Stimulated activated naive CD8-positive, alpha-beta T cell treated with anti-CD3 and anti-CD28 coated beads, Interleukin-15, Interleukin-2, amounts not matched to agents 100 ng/mL and 50 ng/mL, for 24 hours (primary cell): ENCODE data around the gene CCT8.
A peak's percentile ranks its signal among the peaks of the same experiment; 100 is the strongest.

ENCODE experiments used
- H3K27ac Mint-ChIP-seq: one replicate; pipeline ENCODE4 v1.8.0; 2021; ENCODE audit warnings: mild to moderate bottlenecking, mixed read lengths
- H3K27me3 Mint-ChIP-seq: one replicate; pipeline ENCODE4 v1.8.0; 2021; ENCODE audit warnings: mixed read lengths
- H3K36me3 Mint-ChIP-seq: one replicate; pipeline ENCODE4 v1.8.0; 2021; ENCODE audit warnings: low read depth, mixed read lengths
- H3K4me1 Mint-ChIP-seq: one replicate; pipeline ENCODE4 v1.8.0; 2021; ENCODE audit warnings: low read depth, mixed read lengths
- H3K4me3 Mint-ChIP-seq: one replicate; pipeline ENCODE4 v1.8.0; 2021; ENCODE audit warnings: mild to moderate bottlenecking, mixed read lengths
- H3K9me3 Mint-ChIP-seq: one replicate; pipeline ENCODE4 v1.8.0; 2021; ENCODE audit warnings: mixed read lengths

Gene CCT8

DNA sequence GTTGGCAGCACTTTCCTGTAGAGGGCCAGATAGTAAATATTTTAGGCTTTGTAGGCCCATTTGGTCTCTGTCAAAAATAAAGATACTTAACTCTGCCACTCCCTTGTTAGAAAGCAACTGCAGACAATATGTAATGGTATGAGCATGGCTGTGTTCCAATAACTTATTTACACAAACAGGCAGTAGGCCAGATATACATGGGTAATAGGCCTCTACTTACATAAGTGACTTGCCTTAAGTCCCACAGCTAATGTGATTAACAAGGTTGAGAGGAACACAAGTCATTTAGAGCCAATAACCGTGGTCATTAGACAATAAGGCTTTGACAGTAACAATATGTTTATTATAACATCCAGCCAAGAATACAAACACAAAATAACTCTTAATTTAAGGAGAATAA lies 17.4 kb downstream of the CCT8 start:
- no peaks in the 10 kb centered on the region for H3K9me3 Mint-ChIP-seq

DNA sequence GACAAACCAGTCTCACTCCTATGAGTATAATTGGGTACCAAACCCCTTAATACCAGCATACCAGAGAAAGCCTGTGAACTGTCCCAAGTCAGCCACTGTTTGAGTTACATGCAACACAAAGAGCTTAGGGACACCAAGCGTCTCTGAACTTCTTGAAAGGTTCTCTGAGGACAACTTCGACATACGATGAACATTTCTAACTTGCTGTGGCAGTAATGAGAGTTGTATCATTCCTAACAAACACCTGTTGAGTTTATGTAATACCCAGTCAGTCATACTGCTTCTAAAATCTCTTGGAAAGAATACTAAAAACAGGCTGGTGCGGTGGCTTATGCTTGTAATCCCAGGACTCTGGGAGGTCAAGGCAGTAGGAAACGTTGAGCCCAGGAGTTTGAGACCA lies 18.4 kb downstream of the CCT8 start:
- Mint-ChIP-seq H3K4me3 (no peak overlapping the region), H3K36me3 (peaks cover 33% of the 10 kb centered on the region), H3K27me3 (no peaks in the 10 kb centered on the region), H3K27ac (no peak overlapping the region), H3K4me1 (no peaks in the 10 kb centered on the region), H3K9me3 (no peaks in the 10 kb centered on the region)

More for the DNA sequence above, 17.4 kb downstream of the CCT8 start:
- Mint-ChIP-seq H3K27me3 (no peaks in the 10 kb centered on the region), H3K27ac (no peak overlapping the region), H3K4me1 (no peaks in the 10 kb centered on the region), H3K4me3 (no peak overlapping the region), H3K36me3 (peaks cover 40% of the 10 kb centered on the region)

DNA sequence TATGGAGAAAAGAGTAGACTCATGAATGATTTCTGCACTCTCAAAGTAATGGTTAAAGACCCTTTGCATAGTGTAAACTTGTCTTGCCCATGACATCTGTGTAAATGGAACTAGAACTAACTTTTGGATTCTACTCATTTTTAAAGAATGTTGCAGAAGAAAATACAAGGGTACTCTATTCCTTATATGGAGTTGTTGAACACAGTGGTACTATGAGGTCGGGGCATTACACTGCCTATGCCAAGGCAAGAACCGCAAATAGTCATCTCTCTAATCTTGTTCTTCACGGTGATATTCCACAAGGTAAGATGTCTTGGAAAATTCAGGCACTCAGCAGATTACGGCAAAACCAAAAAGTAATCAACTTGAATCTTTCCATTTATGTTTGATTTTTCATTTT lies 19.8 kb downstream of the CCT8 start:
- peaks cover 23% of the 10 kb centered on the region for H3K36me3 Mint-ChIP-seq
- H3K4me1 Mint-ChIP-seq: no peaks in the 10 kb centered on the region
- no peaks in the 10 kb centered on the region for H3K9me3 Mint-ChIP-seq
- H3K27ac Mint-ChIP-seq: no peak overlapping the region
- no peaks in the 10 kb centered on the region for H3K27me3 Mint-ChIP-seq
- H3K4me3 Mint-ChIP-seq: no peak overlapping the region

DNA sequence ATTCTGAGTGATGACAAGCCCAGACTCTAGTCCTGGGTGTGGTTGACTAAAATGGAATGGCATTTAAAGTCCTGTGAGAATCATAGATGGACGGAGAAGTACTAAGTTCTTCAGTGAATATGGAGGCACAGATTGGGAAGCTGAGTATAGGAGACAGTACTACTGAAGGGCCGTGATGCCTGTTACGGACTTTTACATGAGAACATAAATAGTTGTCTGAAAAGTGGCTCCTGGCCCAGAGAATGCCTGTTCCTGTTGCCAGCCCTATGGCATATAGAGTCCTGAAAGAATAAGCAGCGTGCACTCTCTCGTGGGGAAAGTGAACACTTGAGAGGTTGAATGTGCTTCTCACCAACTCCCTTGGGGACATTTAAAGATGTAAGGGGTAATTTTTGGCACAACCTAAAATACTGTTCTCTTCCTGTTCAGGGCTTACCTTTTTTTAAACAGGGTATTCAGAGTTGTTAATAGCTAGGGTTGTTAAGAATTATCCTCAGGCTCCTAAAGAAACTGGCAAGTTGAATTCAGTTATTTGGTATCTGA lies 20.4 kb downstream of the CCT8 start:
- H3K27ac Mint-ChIP-seq: no peak overlapping the region

GRCh38 chr21:29052224-29052623 lies 21.2 kb downstream of the CCT8 start:
- Mint-ChIP-seq H3K27me3 (no peaks in the 10 kb centered on the region), H3K27ac (no peak overlapping the region), H3K4me3 (no peak overlapping the region), H3K4me1 (no peaks in the 10 kb centered on the region), H3K36me3 (peaks cover 23% of the 10 kb centered on the region), H3K9me3 (no peaks in the 10 kb centered on the region)

More for the DNA sequence above, 20.4 kb downstream of the CCT8 start:
- Mint-ChIP-seq H3K27me3 (no peaks in the 10 kb centered on the region), H3K4me3 (no peak overlapping the region), H3K9me3 (no peaks in the 10 kb centered on the region), H3K36me3 (peaks cover 23% of the 10 kb centered on the region), H3K4me1 (no peaks in the 10 kb centered on the region)

DNA sequence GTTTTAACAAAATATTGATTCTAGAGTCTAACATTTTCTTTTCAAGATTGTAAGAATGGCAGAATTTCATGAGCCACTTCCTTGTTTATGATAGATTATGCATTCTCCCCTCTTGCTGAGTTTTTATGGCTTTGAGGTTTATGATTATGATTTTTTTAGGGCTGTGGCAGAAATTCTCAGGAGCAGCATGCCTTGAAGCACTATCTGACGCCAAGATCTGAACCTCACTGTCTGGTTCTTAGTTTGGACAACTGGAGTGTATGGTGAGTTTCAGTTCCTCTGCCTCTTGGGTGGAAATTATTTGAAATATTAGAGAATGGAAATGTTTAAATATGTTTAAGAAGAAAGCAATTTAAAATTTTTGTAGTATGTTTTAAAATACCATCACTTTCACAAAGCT lies 38.8 kb downstream of the CCT8 start:
- H3K9me3 Mint-ChIP-seq: no peaks in the 10 kb centered on the region
- no peak overlapping the region for H3K4me3 Mint-ChIP-seq
- peaks cover 5% of the 10 kb centered on the region for H3K4me1 Mint-ChIP-seq
- H3K27ac Mint-ChIP-seq: no peak overlapping the region
- H3K27me3 Mint-ChIP-seq: no peaks in the 10 kb centered on the region
- peaks cover 76% of the 10 kb centered on the region for H3K36me3 Mint-ChIP-seq

DNA sequence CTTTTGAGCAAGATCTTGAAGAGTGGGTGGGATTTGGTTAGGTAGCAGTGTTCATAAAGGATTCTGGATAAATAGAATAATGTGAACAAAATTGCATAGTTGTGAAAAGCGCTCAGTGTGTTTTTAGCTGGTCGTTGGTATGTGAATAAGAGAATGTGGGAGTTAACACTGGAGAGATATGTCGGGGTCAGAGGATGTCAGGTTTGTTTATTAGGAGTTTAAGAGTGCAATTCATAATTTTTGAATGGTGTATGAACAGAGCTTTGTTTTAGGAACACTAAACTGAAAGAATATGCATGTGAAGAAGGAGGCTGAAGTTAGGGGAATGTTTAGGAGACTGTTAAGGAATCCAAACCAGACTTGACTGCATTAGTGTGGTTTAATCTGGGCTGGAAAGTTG lies 39.6 kb downstream of the CCT8 start:
- no peaks in the 10 kb centered on the region for H3K9me3 Mint-ChIP-seq
- peaks cover 76% of the 10 kb centered on the region for H3K36me3 Mint-ChIP-seq
- peaks cover 9% of the 10 kb centered on the region for H3K4me1 Mint-ChIP-seq
- H3K27me3 Mint-ChIP-seq: no peaks in the 10 kb centered on the region
- peak overlapping the region; percentile 6 for H3K27ac Mint-ChIP-seq
- no peak overlapping the region for H3K4me3 Mint-ChIP-seq

- H3K4me3 Mint-ChIP-seq: no peak overlapping the region
- peak overlapping the region; percentile 6 for H3K27ac Mint-ChIP-seq
- peaks cover 9% of the 10 kb centered on the region for H3K4me1 Mint-ChIP-seq
- H3K27me3 Mint-ChIP-seq: no peaks in the 10 kb centered on the region
- no peaks in the 10 kb centered on the region for H3K9me3 Mint-ChIP-seq
- H3K36me3 Mint-ChIP-seq: peaks cover 74% of the 10 kb centered on the region
These were observed 40.1 kb downstream of the CCT8 start for GRCh38 chr21:29033301-29033700.

DNA sequence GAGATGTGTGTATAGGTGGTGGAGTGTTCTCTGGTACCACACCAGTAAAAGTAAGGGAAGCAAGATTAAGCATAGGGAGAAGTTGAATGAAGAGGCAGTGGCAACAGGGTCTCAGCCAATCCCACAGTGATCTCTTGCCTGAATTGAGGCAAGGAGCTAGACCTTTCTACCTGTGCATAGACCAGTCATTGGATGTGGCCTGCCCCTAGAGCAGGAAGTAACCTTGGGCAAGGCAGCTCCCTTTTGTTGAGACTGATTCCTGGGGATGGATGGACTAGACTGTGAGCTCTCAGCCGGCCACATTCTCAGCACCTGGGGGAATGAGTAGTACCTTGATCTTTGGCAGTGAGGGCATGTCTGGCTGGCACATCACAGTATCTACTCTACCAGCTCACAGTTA lies 42.5 kb downstream of the CCT8 start:
- peaks cover 61% of the 10 kb centered on the region for H3K36me3 Mint-ChIP-seq
- peak overlapping the region; percentile 9 for H3K27ac Mint-ChIP-seq
- no peaks in the 10 kb centered on the region for H3K9me3 Mint-ChIP-seq

DNA sequence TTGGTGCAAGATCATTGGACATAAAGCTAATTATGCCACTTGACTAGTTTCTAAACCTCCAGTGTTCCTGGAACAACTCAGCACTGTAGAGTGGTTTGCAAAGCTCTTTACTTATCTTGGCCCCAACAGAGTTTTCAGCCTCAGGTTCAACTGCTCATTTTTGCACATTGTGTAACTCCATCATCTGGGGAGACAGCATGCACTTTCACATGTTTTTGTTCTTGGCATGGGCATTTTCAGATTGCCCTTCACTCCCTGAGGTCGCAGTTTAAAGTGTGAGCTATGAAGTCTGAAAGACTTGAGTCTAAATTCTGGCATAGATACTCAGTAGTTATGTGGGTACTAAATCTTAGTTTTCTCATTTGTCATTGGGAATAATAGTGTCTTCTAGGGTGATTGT lies 43.9 kb downstream of the CCT8 start:
- Mint-ChIP-seq H3K36me3 (peaks cover 67% of the 10 kb centered on the region), H3K27me3 (no peaks in the 10 kb centered on the region), H3K9me3 (no peaks in the 10 kb centered on the region), H3K4me1 (peaks cover 32% of the 10 kb centered on the region), H3K27ac (no peak overlapping the region), H3K4me3 (no peak overlapping the region)

More for the DNA sequence above, 42.5 kb downstream of the CCT8 start:
- H3K27me3 Mint-ChIP-seq: no peaks in the 10 kb centered on the region
- H3K4me3 Mint-ChIP-seq: no peak overlapping the region
- peaks cover 18% of the 10 kb centered on the region for H3K4me1 Mint-ChIP-seq

DNA sequence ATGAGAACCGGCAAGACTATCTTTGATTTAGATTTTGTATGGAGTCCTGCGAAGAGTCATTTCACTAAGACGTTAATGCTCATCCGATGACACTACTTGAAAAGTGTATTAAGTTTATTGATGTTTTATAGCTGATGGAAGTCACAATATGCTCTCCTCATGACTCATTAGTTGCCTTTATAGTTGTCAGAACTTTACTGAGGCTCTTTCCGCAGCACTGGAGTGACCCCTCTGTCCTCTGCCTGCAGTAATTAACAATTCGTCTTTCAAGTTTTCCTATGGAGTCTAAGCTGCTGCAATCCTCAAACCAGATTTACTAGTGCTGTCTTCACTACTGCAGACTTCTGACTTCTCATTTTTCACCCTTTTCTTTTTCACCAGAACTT lies 48.1 kb downstream of the CCT8 start:
- Mint-ChIP-seq H3K4me3 (peak overlapping the region; percentile 100), H3K4me1 (peaks cover 55% of the 10 kb centered on the region), H3K27me3 (no peaks in the 10 kb centered on the region), H3K9me3 (no peaks in the 10 kb centered on the region), H3K36me3 (peaks cover 37% of the 10 kb centered on the region), H3K27ac (peak overlapping the region; percentile 99)

GRCh38 chr21:29024474-29025327 lies 48.7 kb downstream of the CCT8 start, which contains the start of gene USP16:
Gene USP16 (plus strand): TSS chr21:29024668. CDS start chr21:29027914, 3,246 bp downstream.
- no peaks in the 10 kb centered on the region for H3K27me3 Mint-ChIP-seq
- peak within 1 kb of the TSS; percentile 100 for H3K4me3 Mint-ChIP-seq
- H3K27ac Mint-ChIP-seq: peak within 1 kb of the TSS; percentile 99
- peaks cover 36% of the 10 kb centered on the region for H3K36me3 Mint-ChIP-seq
- H3K9me3 Mint-ChIP-seq: no peaks in the 10 kb centered on the region
- peaks cover 60% of the 10 kb centered on the region for H3K4me1 Mint-ChIP-seq

- peaks cover 33% of the 10 kb centered on the region for H3K36me3 Mint-ChIP-seq
- H3K4me1 Mint-ChIP-seq: peaks cover 68% of the 10 kb centered on the region
- no peak overlapping the region for H3K4me3 Mint-ChIP-seq
- no peaks in the 10 kb centered on the region for H3K27me3 Mint-ChIP-seq
- H3K9me3 Mint-ChIP-seq: no peaks in the 10 kb centered on the region
- peak overlapping the region; percentile 80 for H3K27ac Mint-ChIP-seq
These were observed 51.3 kb downstream of the CCT8 start for GRCh38 chr21:29022166-29022565.

- H3K27me3 Mint-ChIP-seq: no peaks in the 10 kb centered on the region
- H3K9me3 Mint-ChIP-seq: no peaks in the 10 kb centered on the region
- H3K4me1 Mint-ChIP-seq: peaks cover 36% of the 10 kb centered on the region
- H3K4me3 Mint-ChIP-seq: peak overlapping the region; percentile 87
- H3K27ac Mint-ChIP-seq: peak overlapping the region; percentile 96
- peaks cover 10% of the 10 kb centered on the region for H3K36me3 Mint-ChIP-seq
These were observed 54.9 kb downstream of the CCT8 start for GRCh38 chr21:29018540-29018939.

GRCh38 chr21:29017639-29018237 lies 55.7 kb downstream of the CCT8 start:
- Mint-ChIP-seq H3K4me3 (peak overlapping the region; percentile 87), H3K27ac (peak overlapping the region; percentile 89), H3K36me3 (peaks cover 10% of the 10 kb centered on the region), H3K27me3 (no peaks in the 10 kb centered on the region), H3K9me3 (no peaks in the 10 kb centered on the region), H3K4me1 (peaks cover 29% of the 10 kb centered on the region)
